PC-3 (cell line): ENCODE results near the gene TMEM163. TPM values are rescaled to one million over a fixed set of nuclear protein-coding genes. Genes with fewer than 3 reads are reported as not detected.

Source experiments
- ATAC-seq: fragments of 200-7000 bp; cut with Tn5 transposase; 2 replicates; pipeline ENCODE4 v1.9.1; 2020; ENCODE audit warnings: mild to moderate bottlenecking, moderate library complexity
- BruUV-seq: library from RNA; stranded (reverse); fragments of 400-500 nt; replicated peaks from 2 replicates; lab custom pipeline; 2021; lab: Mats Ljungman, UMichigan
- CTCF ChIA-PET: fragments of 300-600 bp; sonication (Branson Sonifier 250); formaldehyde crosslinking; loops from one replicate; lab custom pipeline; 2022; ENCODE audit warnings: antibody characterized with exemption; lab: Charles Lee
- POLR2A ChIA-PET: fragments of 300-600 bp; sonication (Branson Sonifier 250); formaldehyde crosslinking; loops from one replicate; lab custom pipeline; 2022; ENCODE audit warnings: antibody characterized with exemption; ENCODE audit not compliant: unreplicated experiment; lab: Charles Lee
- DNase-seq: peaks from one replicate; pipeline ENCODE4 v3.0.0-alpha.2; 2015
- H2AFZ ChIP-seq: fragments of 300-600 bp; sonication (generic); 2 replicates; pipeline ENCODE4 v1.6.0; 2016; ENCODE audit warnings: antibody characterized with exemption, low read length
- H3F3A ChIP-seq: fragments of 300-600 bp; sonication (generic); one replicate; pipeline ENCODE4 v1.6.0; 2017; ENCODE audit warnings: antibody characterized with exemption, low read length, control low read depth, mild to moderate bottlenecking; ENCODE audit not compliant: unreplicated experiment
- H3K27ac ChIP-seq: fragments of 300-600 bp; sonication (generic); 2 replicates; pipeline ENCODE4 v1.5.1; 2016; ENCODE audit warnings: mild to moderate bottlenecking, low read length
- H3K27me3 ChIP-seq: fragments of 300-600 bp; sonication (generic); 2 replicates; pipeline ENCODE4 v1.6.1; 2016; ENCODE audit warnings: low read length, mixed read lengths
- H3K36me3 ChIP-seq: fragments of 300-600 bp; sonication (generic); 2 replicates; pipeline ENCODE4 v1.6.1; 2016; ENCODE audit warnings: low read depth, mixed run types, low read length, mixed read lengths
- H3K4me1 ChIP-seq: fragments of 300-600 bp; sonication (generic); 2 replicates; pipeline ENCODE4 v1.5.1; 2016; ENCODE audit warnings: low read length; ENCODE audit not compliant: insufficient read depth
- H3K4me2 ChIP-seq: fragments of 300-600 bp; sonication (generic); 2 replicates; pipeline ENCODE4 v1.6.0; 2016; ENCODE audit warnings: low read length
- H3K4me3 ChIP-seq: fragments of 300-600 bp; sonication (generic); 2 replicates; pipeline ENCODE4 v1.5.1; 2016; ENCODE audit warnings: mild to moderate bottlenecking, low read length, mixed read lengths
- H3K79me2 ChIP-seq: fragments of 300-600 bp; sonication (generic); 2 replicates; pipeline ENCODE4 v1.6.1; 2017; ENCODE audit warnings: low read length, mixed read lengths
- H3K9ac ChIP-seq: fragments of 300-600 bp; sonication (generic); 2 replicates; pipeline ENCODE4 v1.6.0; 2016; ENCODE audit warnings: mild to moderate bottlenecking, low read length
- H3K9me2 ChIP-seq: fragments of 300-600 bp; sonication (generic); replicated peaks from 2 replicates; pipeline ENCODE4 v1.6.1; 2016; ENCODE audit warnings: mixed run types, low read length, mixed read lengths
- H3K9me3 ChIP-seq: fragments of 300-600 bp; sonication (generic); 2 replicates; pipeline ENCODE4 v1.6.1; 2016; ENCODE audit warnings: low read length, mixed read lengths
- H4K20me1 ChIP-seq: fragments of 300-600 bp; sonication (generic); 2 replicates; pipeline ENCODE4 v1.6.1; 2016; ENCODE audit warnings: low read length, mixed read lengths
- CTCF ChIP-seq: fragments of 300-600 bp; sonication (generic); conservative IDR thresholded peaks from 2 replicates; pipeline ENCODE4 v1.5.1; 2017; ENCODE audit warnings: antibody characterized with exemption, low read depth, mild to moderate bottlenecking, low read length
- EZH2 ChIP-seq: fragments of 300-600 bp; sonication (generic); IDR thresholded peaks from one replicate; pipeline ENCODE4 v1.6.1; 2017; ENCODE audit warnings: antibody characterized with exemption, mild to moderate bottlenecking, low read length; ENCODE audit not compliant: unreplicated experiment
- EZH2phosphoT487 ChIP-seq: fragments of 300-600 bp; sonication (generic); IDR thresholded peaks from 2 replicates; pipeline ENCODE4 v1.6.1; 2018; ENCODE audit warnings: mild to moderate bottlenecking, antibody characterized with exemption, low read length, borderline replicate concordance
- intact Hi-C: fragments of 100-400 bp; cut with micrococcal nuclease; formaldehyde crosslinking; loops from 2 replicates; pipeline ENCODE4 v1.9.0; 2023
- total RNA-seq: library from RNA; depleted of rRNA; stranded (reverse); fragments of >200 nt; gene quantifications from 2 replicates; pipeline ENCODE4 v1.2.3, GENCODE V29; 2014

The TMEM163 gene
- total RNA-seq, 1 experiment from 2014 or later: 0.47 TPM

GRCh38 chr2:134501476-134502091 lies 217.2 kb downstream of the TMEM163 start:
- Histone ChIP-seq H3K4me2 (no peak overlapping the region), H4K20me1 (no peaks in the 10 kb centered on the region), H3K9me3 (no peaks in the 10 kb centered on the region), H3K9me2 (no peaks in the 10 kb centered on the region), H3F3A (no peaks in the 10 kb centered on the region), H3K4me3 (no peak overlapping the region), H3K79me2 (no peaks in the 10 kb centered on the region), H3K27me3 (no peaks in the 10 kb centered on the region), H2AFZ (no peak overlapping the region), H3K9ac (no peak overlapping the region), H3K36me3 (no peaks in the 10 kb centered on the region), H3K27ac (no peak overlapping the region), H3K4me1 (0 out of 2 replicates have a peak, but pooled peaks cover 4% of the 10 kb centered on the region)
- DNase-seq: no peak
- BruUV-seq: no TSS peak
- no peak for ATAC-seq
- no peak for TF ChIP-seq EZH2phosphoT487
- no peak for TF ChIP-seq CTCF
- no peak for TF ChIP-seq EZH2
- ChIA-PET CTCF (no interaction called here), POLR2A (no interaction called here)
- intact Hi-C loops: no loop called here

- DNase-seq (no peak), ATAC-seq (no peak)
- CTCF ChIA-PET: no interaction called here
- no peak overlapping the region for H3K4me2 ChIP-seq
- no peak overlapping the region for H3K4me3 ChIP-seq
- TF ChIP-seq EZH2 (no peak), CTCF (no peak), EZH2phosphoT487 (no peak)
- no peak overlapping the region for H2AFZ ChIP-seq
- no peaks in the 10 kb centered on the region for H3K9me2 ChIP-seq
- H3F3A ChIP-seq: no peaks in the 10 kb centered on the region
- H3K4me1 ChIP-seq: 0 out of 2 replicates have a peak, but pooled peaks cover 2% of the 10 kb centered on the region
- BruUV-seq: no TSS peak
- no peaks in the 10 kb centered on the region for H3K27me3 ChIP-seq
- intact Hi-C loops: no loop called here
- H3K36me3 ChIP-seq: no peaks in the 10 kb centered on the region
- no peak overlapping the region for H3K9ac ChIP-seq
- H3K79me2 ChIP-seq: no peaks in the 10 kb centered on the region
- H3K9me3 ChIP-seq: no peaks in the 10 kb centered on the region
- POLR2A ChIA-PET: no interaction called here
- no peaks in the 10 kb centered on the region for H4K20me1 ChIP-seq
- H3K27ac ChIP-seq: no peak overlapping the region
Measured at GRCh38 chr2:134500211-134500935, 218.4 kb downstream of the TMEM163 start.

GRCh38 chr2:134499307-134499926 lies 219.4 kb downstream of the TMEM163 start:
- Histone ChIP-seq H2AFZ (no peak overlapping the region), H3K9me3 (no peaks in the 10 kb centered on the region), H3K9me2 (no peaks in the 10 kb centered on the region), H3K4me2 (no peak overlapping the region), H3K79me2 (no peaks in the 10 kb centered on the region), H3K4me3 (no peak overlapping the region), H3K27ac (no peak overlapping the region), H3K9ac (no peak overlapping the region), H3F3A (no peaks in the 10 kb centered on the region), H3K27me3 (no peaks in the 10 kb centered on the region), H3K4me1 (no peaks in the 10 kb centered on the region), H3K36me3 (no peaks in the 10 kb centered on the region), H4K20me1 (no peaks in the 10 kb centered on the region)
- ATAC-seq (no peak), DNase-seq (no peak)
- ChIA-PET POLR2A (no interaction called here), CTCF (no interaction called here)
- intact Hi-C loops: no loop called here
- BruUV-seq: no TSS peak
- TF ChIP-seq EZH2phosphoT487: no peak
- TF ChIP-seq EZH2: no peak
- no peak for TF ChIP-seq CTCF
